OCI-LY3 (cell line): ENCODE results near the gene DCAF4.

Experiments
- EZH2phosphoT487 ChIP-seq: fragments of 200-600 bp; shearing (Covaris generic); IDR thresholded peaks from 2 replicates; pipeline ENCODE4 v1.6.1; 2018; ENCODE audit warnings: antibody characterized with exemption, mixed run types, low read depth
- TF ChIP-seq, protein P1 (sequence below): fragments of 200-600, 300-600 bp; sonication (generic); IDR thresholded peaks from 2 replicates; pipeline ENCODE4 v1.5.1; 2014; ENCODE audit warnings: antibody characterized with exemption, low read length, low read depth

DNA sequence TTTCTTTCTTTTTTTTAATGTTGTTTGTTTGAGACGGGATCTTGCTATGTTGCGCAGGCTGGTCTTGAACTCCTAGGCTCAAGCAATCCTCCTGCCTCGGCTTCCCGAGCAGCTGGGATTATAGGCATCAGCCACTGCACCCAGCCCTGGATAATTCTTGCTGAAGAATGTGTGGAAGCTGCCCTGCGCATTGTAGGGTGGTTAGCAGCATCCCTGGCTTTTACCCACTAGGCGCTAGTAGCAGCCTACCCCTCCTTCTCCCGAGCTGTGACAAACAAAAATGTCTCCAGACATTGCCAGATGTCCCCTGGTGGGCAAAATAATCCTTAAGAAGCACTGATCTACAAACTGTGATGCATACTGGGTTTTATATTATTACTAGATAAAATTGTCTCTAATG lies 6.6 kb downstream of the DCAF4 start:
- TF ChIP-seq, protein P1, sequence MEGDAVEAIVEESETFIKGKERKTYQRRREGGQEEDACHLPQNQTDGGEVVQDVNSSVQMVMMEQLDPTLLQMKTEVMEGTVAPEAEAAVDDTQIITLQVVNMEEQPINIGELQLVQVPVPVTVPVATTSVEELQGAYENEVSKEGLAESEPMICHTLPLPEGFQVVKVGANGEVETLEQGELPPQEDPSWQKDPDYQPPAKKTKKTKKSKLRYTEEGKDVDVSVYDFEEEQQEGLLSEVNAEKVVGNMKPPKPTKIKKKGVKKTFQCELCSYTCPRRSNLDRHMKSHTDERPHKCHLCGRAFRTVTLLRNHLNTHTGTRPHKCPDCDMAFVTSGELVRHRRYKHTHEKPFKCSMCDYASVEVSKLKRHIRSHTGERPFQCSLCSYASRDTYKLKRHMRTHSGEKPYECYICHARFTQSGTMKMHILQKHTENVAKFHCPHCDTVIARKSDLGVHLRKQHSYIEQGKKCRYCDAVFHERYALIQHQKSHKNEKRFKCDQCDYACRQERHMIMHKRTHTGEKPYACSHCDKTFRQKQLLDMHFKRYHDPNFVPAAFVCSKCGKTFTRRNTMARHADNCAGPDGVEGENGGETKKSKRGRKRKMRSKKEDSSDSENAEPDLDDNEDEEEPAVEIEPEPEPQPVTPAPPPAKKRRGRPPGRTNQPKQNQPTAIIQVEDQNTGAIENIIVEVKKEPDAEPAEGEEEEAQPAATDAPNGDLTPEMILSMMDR = no peak
- no peak for TF ChIP-seq EZH2phosphoT487
